ENCODE results near the gene DCAF11.

Gene DCAF11

GRCh38 chr14:24141097-24141880 lies 26.7 kb downstream of the DCAF11 start, which contains the start of gene EMC9:
TSS of gene EMC9 (minus strand) at chr14:24141591. CDS start at chr14:24141304, 287 bp downstream.
- no peaks in the 10 kb centered on the region for H3K27me3 Mint-ChIP-seq
- H3K27ac Mint-ChIP-seq: peak within 1 kb of the TSS; percentile 97
- peaks cover 76% of the 10 kb centered on the region for H3K4me1 Mint-ChIP-seq (ENCODE audit: low read depth)
- no peaks in the 10 kb centered on the region for H3K9me3 Mint-ChIP-seq
- peaks cover 94% of the 10 kb centered on the region for H3K36me3 Mint-ChIP-seq (ENCODE audit: low read depth)
- peak; percentile 99 for DNase-seq
- H3K4me3 Mint-ChIP-seq: peak within 1 kb of the TSS; percentile 98

GRCh38 chr14:24143511-24143910 lies 28.9 kb downstream of the DCAF11 start:
- Mint-ChIP-seq H3K36me3 (ENCODE audit: low read depth) (peaks cover 88% of the 10 kb centered on the region), H3K27ac (peak overlapping the region; percentile 98), H3K4me1 (ENCODE audit: low read depth) (peaks cover 61% of the 10 kb centered on the region), H3K27me3 (no peaks in the 10 kb centered on the region), H3K9me3 (no peaks in the 10 kb centered on the region), H3K4me3 (no peak overlapping the region)
- DNase-seq: no peak

- Mint-ChIP-seq H3K4me3 (peak overlapping the region; percentile 90), H3K27me3 (no peaks in the 10 kb centered on the region), H3K27ac (peak overlapping the region; percentile 98), H3K36me3 (ENCODE audit: low read depth) (peaks cover 88% of the 10 kb centered on the region), H3K4me1 (ENCODE audit: low read depth) (peaks cover 61% of the 10 kb centered on the region), H3K9me3 (no peaks in the 10 kb centered on the region)
- DNase-seq: no peak
These were observed 29.9 kb downstream of the DCAF11 start for GRCh38 chr14:24144451-24144850.

GRCh38 chr14:24145219-24145618 lies 30.6 kb downstream of the DCAF11 start:
- Mint-ChIP-seq H3K27me3 (no peaks in the 10 kb centered on the region), H3K9me3 (no peaks in the 10 kb centered on the region), H3K4me1 (ENCODE audit: low read depth) (peaks cover 63% of the 10 kb centered on the region), H3K36me3 (ENCODE audit: low read depth) (peaks cover 90% of the 10 kb centered on the region), H3K27ac (peak overlapping the region; percentile 98), H3K4me3 (peak overlapping the region; percentile 90)
- DNase-seq: no peak

GRCh38 chr14:24145690-24146452 lies 31.3 kb downstream of the DCAF11 start:
- Mint-ChIP-seq H3K4me3 (peak overlapping the region; percentile 90), H3K4me1 (ENCODE audit: low read depth) (peaks cover 69% of the 10 kb centered on the region), H3K9me3 (no peaks in the 10 kb centered on the region), H3K27ac (peak overlapping the region; percentile 98), H3K27me3 (no peaks in the 10 kb centered on the region), H3K36me3 (ENCODE audit: low read depth) (peaks cover 90% of the 10 kb centered on the region)
- DNase-seq: no peak

- peaks cover 92% of the 10 kb centered on the region for H3K36me3 Mint-ChIP-seq (ENCODE audit: low read depth)
- peak within 1 kb of the TSS; percentile 98 for H3K27ac Mint-ChIP-seq
- no peaks in the 10 kb centered on the region for H3K9me3 Mint-ChIP-seq
- no peaks in the 10 kb centered on the region for H3K27me3 Mint-ChIP-seq
- peak within 1 kb of the TSS; percentile 90 for H3K4me3 Mint-ChIP-seq
- H3K4me1 Mint-ChIP-seq (ENCODE audit: low read depth): peaks cover 72% of the 10 kb centered on the region
- DNase-seq: peak; percentile 91
These were observed 31.9 kb downstream of the DCAF11 start, which contains the start of gene PSME2 for GRCh38 chr14:24146453-24146977. TSS of gene PSME2 (minus strand) at chr14:24146610. CDS start at chr14:24146581, 29 bp downstream.

GRCh38 chr14:24146978-24147760 lies 32.6 kb downstream of the DCAF11 start, which contains the start of gene RNF31:
TSS of gene RNF31 (plus strand) at chr14:24147498. CDS start at chr14:24147699, 201 bp downstream.
- Mint-ChIP-seq H3K4me1 (ENCODE audit: low read depth) (peaks cover 67% of the 10 kb centered on the region), H3K4me3 (peak within 1 kb of the TSS; percentile 90), H3K27me3 (no peaks in the 10 kb centered on the region), H3K9me3 (no peaks in the 10 kb centered on the region), H3K36me3 (ENCODE audit: low read depth) (peaks cover 93% of the 10 kb centered on the region), H3K27ac (peak within 1 kb of the TSS; percentile 98)
- DNase-seq: peak; percentile 96

- peak overlapping the region; percentile 90 for H3K4me3 Mint-ChIP-seq
- H3K27ac Mint-ChIP-seq: peak overlapping the region; percentile 93
- no peak for DNase-seq
- peaks cover 92% of the 10 kb centered on the region for H3K36me3 Mint-ChIP-seq (ENCODE audit: low read depth)
- no peaks in the 10 kb centered on the region for H3K27me3 Mint-ChIP-seq
- no peaks in the 10 kb centered on the region for H3K9me3 Mint-ChIP-seq
- H3K4me1 Mint-ChIP-seq (ENCODE audit: low read depth): peaks cover 62% of the 10 kb centered on the region
These were observed 33.3 kb downstream of the DCAF11 start for GRCh38 chr14:24147761-24148428.

GRCh38 chr14:24149302-24149969 lies 34.9 kb downstream of the DCAF11 start:
- Mint-ChIP-seq H3K4me1 (ENCODE audit: low read depth) (peaks cover 48% of the 10 kb centered on the region), H3K27me3 (no peaks in the 10 kb centered on the region), H3K9me3 (no peaks in the 10 kb centered on the region), H3K27ac (peak overlapping the region; percentile 74), H3K36me3 (ENCODE audit: low read depth) (peaks cover 87% of the 10 kb centered on the region), H3K4me3 (peak overlapping the region; percentile 90)
- no peak for DNase-seq

GRCh38 chr14:24150061-24150460 lies 35.5 kb downstream of the DCAF11 start:
- H3K36me3 Mint-ChIP-seq (ENCODE audit: low read depth): peaks cover 87% of the 10 kb centered on the region

GRCh38 chr14:24150567-24150966 lies 36.0 kb downstream of the DCAF11 start:
- H3K27ac Mint-ChIP-seq: peak overlapping the region; percentile 74
- H3K36me3 Mint-ChIP-seq (ENCODE audit: low read depth): peaks cover 87% of the 10 kb centered on the region
- no peaks in the 10 kb centered on the region for H3K27me3 Mint-ChIP-seq
- no peak for DNase-seq
- H3K4me3 Mint-ChIP-seq: no peak overlapping the region
- H3K4me1 Mint-ChIP-seq (ENCODE audit: low read depth): peaks cover 36% of the 10 kb centered on the region
- H3K9me3 Mint-ChIP-seq: no peaks in the 10 kb centered on the region

More at GRCh38 chr14:24150061-24150460, 35.5 kb downstream of the DCAF11 start:
- H3K4me3 Mint-ChIP-seq: no peak overlapping the region
- peaks cover 41% of the 10 kb centered on the region for H3K4me1 Mint-ChIP-seq (ENCODE audit: low read depth)
- H3K27ac Mint-ChIP-seq: peak overlapping the region; percentile 74
- no peaks in the 10 kb centered on the region for H3K9me3 Mint-ChIP-seq
- H3K27me3 Mint-ChIP-seq: no peaks in the 10 kb centered on the region
- no peak for DNase-seq

GRCh38 chr14:24150993-24151392 lies 36.4 kb downstream of the DCAF11 start:
- Mint-ChIP-seq H3K36me3 (ENCODE audit: low read depth) (peaks cover 87% of the 10 kb centered on the region), H3K4me3 (no peak overlapping the region), H3K27me3 (no peaks in the 10 kb centered on the region), H3K9me3 (no peaks in the 10 kb centered on the region), H3K4me1 (ENCODE audit: low read depth) (peaks cover 32% of the 10 kb centered on the region), H3K27ac (peak overlapping the region; percentile 74)
- DNase-seq: no peak
